Mesodermal cell (in vitro differentiated cells): ENCODE measurements around the gene USP44.

Source experiments
- H3K27ac ChIP-seq: 2 replicates; pipeline ENCODE4 v1.7.0; 2013; ENCODE audit warnings: mild to moderate bottlenecking, low read depth, low read length, moderate library complexity; ENCODE audit not compliant: severe bottlenecking
- H3K36me3 ChIP-seq: 2 replicates; pipeline ENCODE4 v1.7.1; 2013; ENCODE audit warnings: mild to moderate bottlenecking, low read length, moderate library complexity; ENCODE audit not compliant: control insufficient read depth, insufficient read depth
- H3K4me1 ChIP-seq: one replicate; pipeline ENCODE4 v1.7.1; 2013; ENCODE audit warnings: mild to moderate bottlenecking, low read length; ENCODE audit not compliant: insufficient read depth, control insufficient read depth, poor library complexity, severe bottlenecking
- H3K4me3 ChIP-seq: 2 replicates; pipeline ENCODE4 v1.7.0; 2013; ENCODE audit warnings: low read length, control low read depth, mild to moderate bottlenecking; ENCODE audit not compliant: insufficient read depth, poor library complexity, severe bottlenecking; ENCODE audit errors: extremely low read depth
- H3K9me3 ChIP-seq: 2 replicates; pipeline ENCODE4 v1.7.1; 2013; ENCODE audit warnings: mild to moderate bottlenecking, low read length, moderate library complexity; ENCODE audit not compliant: control insufficient read depth
- WGBS, 2 experiments: methylation state at CpG; one replicate each; pipeline ENCODE4 v1.1.5; 2013; ENCODE audit warnings: missing lambda C conversion rate in 2 of 2; ENCODE audit not compliant: insufficient coverage in 2 of 2; 5-methylcytosine and 5-hydroxymethylcytosine counted together

The USP44 gene

DNA sequence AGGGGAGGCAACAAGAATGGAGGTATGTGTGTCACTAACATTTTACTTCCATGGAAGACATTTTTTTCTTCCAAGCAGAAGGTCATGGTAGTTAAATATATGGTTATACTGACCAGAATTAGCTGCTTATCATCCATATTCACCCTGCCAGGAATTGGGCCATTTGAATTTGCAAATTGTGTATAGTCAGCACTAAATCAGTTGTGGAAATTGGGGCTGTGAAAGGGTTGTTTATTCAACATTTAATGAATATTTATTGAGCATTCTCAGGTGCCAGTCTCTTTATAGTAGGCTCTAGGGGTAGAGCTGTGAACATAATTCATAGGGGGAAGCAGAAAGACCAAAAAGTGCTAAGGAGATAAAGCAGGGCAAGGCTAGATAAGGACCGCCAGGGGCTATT is 39.3 kb downstream of the USP44 start:
- Histone ChIP-seq H3K36me3 (peaks cover 73% of the 10 kb centered on the region), H3K27ac (no peak overlapping the region), H3K4me1 (no peaks in the 10 kb centered on the region), H3K9me3 (no peaks in the 10 kb centered on the region), H3K4me3 (no peak overlapping the region)
- WGBS, 2 experiments: 77 to 100% methylated on average over 1 of the region's 1 CpG

- WGBS, 2 experiments: 86 to 93% methylated on average over 1 to 3 of the region's 3 CpGs
- Histone ChIP-seq H3K4me3 (no peak overlapping the region), H3K36me3 (peaks cover 89% of the 10 kb centered on the region), H3K4me1 (no peaks in the 10 kb centered on the region), H3K27ac (no peak overlapping the region), H3K9me3 (no peaks in the 10 kb centered on the region)
Measured at GRCh38 chr12:95509300-95509699, 42.0 kb downstream of the USP44 start.

- no peaks in the 10 kb centered on the region for H3K9me3 ChIP-seq
- no peak overlapping the region for H3K4me3 ChIP-seq
- H3K27ac ChIP-seq: no peak overlapping the region
- WGBS, 2 experiments: 94 to 95% methylated on average over 6 to 8 of the region's 10 CpGs
- no peaks in the 10 kb centered on the region for H3K4me1 ChIP-seq
- H3K36me3 ChIP-seq: peaks cover 82% of the 10 kb centered on the region
Measured at GRCh38 chr12:95506707-95507523, 44.4 kb downstream of the USP44 start.

GRCh38 chr12:95505039-95505438 is 46.2 kb downstream of the USP44 start:
- H3K9me3 ChIP-seq: no peaks in the 10 kb centered on the region
- peaks cover 85% of the 10 kb centered on the region for H3K36me3 ChIP-seq
- no peak overlapping the region for H3K4me3 ChIP-seq
- no peak overlapping the region for H3K27ac ChIP-seq
- 82 to 86% methylated on average over 5 of the region's 5 CpGs for WGBS, 2 experiments
- H3K4me1 ChIP-seq: no peaks in the 10 kb centered on the region

DNA sequence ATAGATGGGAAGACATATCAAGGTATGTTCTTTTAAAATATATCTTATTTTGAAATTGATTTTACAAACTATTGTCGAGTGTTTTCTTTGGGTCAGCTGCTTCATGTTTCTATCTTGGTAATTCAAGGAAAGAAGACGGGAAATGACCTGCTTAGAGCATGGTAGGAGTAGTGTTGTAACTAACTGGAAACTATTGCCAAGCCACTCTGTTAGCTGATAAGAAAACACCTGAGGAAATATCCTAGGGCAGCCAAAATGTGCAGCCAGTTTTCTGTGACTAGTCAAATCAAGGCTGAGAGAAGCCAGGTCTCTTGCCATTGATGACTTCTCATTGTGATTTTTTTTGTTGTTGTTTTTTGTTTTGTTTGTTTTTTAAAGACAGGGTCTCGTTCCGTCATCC is 47.1 kb downstream of the USP44 start:
- Histone ChIP-seq H3K27ac (no peak overlapping the region), H3K4me1 (no peaks in the 10 kb centered on the region), H3K9me3 (no peaks in the 10 kb centered on the region), H3K4me3 (no peak overlapping the region), H3K36me3 (peaks cover 84% of the 10 kb centered on the region)
- WGBS, 2 experiments: 100% methylated on average over 1 to 3 of the region's 4 CpGs

- H3K36me3 ChIP-seq: peaks cover 83% of the 10 kb centered on the region
- H3K9me3 ChIP-seq: no peaks in the 10 kb centered on the region
- H3K4me1 ChIP-seq: no peaks in the 10 kb centered on the region
- no CpG with 5 or more reads among the region's 2 CpGs for WGBS, 2 experiments
- no peak overlapping the region for H3K27ac ChIP-seq
- no peak overlapping the region for H3K4me3 ChIP-seq
Measured at GRCh38 chr12:95499772-95500171, 51.5 kb downstream of the USP44 start.

GRCh38 chr12:95498968-95499367 is 52.3 kb downstream of the USP44 start:
- no peak overlapping the region for H3K4me3 ChIP-seq
- no peaks in the 10 kb centered on the region for H3K9me3 ChIP-seq
- peaks cover 81% of the 10 kb centered on the region for H3K36me3 ChIP-seq
- whole genome bisulfite sequencing, 2 experiments: 96 to 100% methylated on average over 4 of the region's 5 CpGs
- H3K4me1 ChIP-seq: no peaks in the 10 kb centered on the region
- H3K27ac ChIP-seq: no peak overlapping the region

DNA sequence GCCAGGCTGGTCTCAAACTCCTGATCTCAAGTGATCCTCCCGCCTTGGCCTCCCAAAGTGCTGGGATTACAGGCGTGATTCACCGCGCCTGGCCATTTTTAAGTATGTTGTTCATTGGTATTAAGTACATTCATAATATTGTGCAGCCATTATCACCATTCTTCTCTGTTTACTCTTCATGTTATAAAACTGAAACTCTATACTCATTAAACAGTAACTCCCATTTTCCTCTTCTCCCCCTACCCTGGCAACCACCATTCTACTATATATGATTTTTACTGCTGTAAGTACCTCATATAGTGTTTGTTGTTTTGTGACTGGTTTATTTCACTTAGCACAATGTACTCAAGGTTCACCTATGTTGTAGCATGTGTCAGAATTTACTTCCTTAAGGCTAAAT is 54.2 kb downstream of the USP44 start:
- Histone ChIP-seq H3K4me1 (no peaks in the 10 kb centered on the region), H3K4me3 (no peak overlapping the region), H3K9me3 (no peaks in the 10 kb centered on the region), H3K36me3 (peaks cover 83% of the 10 kb centered on the region), H3K27ac (no peak overlapping the region)
- WGBS, 2 experiments: 80% methylated on average over 1 of the region's 4 CpGs; no CpG with 5 or more reads in 1 of the 2 experiments

DNA sequence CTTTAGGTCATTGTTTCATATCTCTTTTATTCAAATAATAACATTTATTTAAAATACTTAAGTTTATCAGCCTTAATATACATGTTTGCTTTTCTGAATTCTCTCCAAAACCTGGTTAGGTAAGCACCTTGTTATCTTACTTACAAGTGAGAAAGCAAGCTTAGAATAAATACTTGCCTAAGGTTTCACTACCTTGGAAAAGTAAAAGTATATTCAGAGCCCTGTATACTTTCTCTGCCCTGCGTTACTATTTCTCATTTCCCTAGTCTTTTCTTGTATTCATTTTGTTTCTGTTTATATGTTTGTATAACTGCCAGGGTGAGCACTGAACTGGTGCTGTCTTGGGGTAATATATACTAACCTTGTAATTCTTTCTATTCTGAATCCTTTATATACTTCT is 55.8 kb downstream of the USP44 start:
- Histone ChIP-seq H3K9me3 (no peaks in the 10 kb centered on the region), H3K4me1 (no peaks in the 10 kb centered on the region), H3K36me3 (peaks cover 78% of the 10 kb centered on the region), H3K4me3 (no peak overlapping the region), H3K27ac (no peak overlapping the region)
- no CpG with 5 or more reads among the region's 1 CpG for WGBS, 2 experiments

- WGBS, 2 experiments: no CpG with 5 or more reads among the region's 2 CpGs
- H3K4me3 ChIP-seq: no peak overlapping the region
- H3K4me1 ChIP-seq: no peaks in the 10 kb centered on the region
- peaks cover 80% of the 10 kb centered on the region for H3K36me3 ChIP-seq
- no peak overlapping the region for H3K27ac ChIP-seq
- H3K9me3 ChIP-seq: no peaks in the 10 kb centered on the region
Measured at GRCh38 chr12:95494888-95495287, 56.4 kb downstream of the USP44 start.

DNA sequence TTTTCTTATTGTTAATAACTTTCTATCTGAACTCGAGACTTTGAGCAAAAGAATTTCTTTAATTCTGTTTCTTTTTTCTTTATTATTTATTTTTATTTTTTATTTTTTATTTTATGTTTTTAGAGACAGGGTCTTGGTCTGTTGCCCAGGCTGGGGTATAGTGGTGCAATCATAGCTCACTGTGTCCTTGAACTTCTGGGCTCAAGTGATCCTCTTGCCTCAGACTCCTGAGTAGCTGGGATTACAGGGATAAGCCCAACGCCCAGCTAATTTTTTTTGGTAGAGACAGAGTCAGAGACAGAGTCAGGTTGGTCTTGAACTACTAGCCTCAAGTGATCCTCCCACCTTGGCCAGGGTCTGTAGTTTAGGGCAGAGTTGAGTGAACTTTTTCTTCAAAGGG is 58.8 kb downstream of the USP44 start:
- H3K4me3 ChIP-seq: no peak overlapping the region
- H3K27ac ChIP-seq: no peak overlapping the region
- H3K9me3 ChIP-seq: no peaks in the 10 kb centered on the region
- peaks cover 69% of the 10 kb centered on the region for H3K36me3 ChIP-seq
- WGBS, 2 experiments: 80 to 89% methylated on average over 1 of the region's 2 CpGs
- H3K4me1 ChIP-seq: no peaks in the 10 kb centered on the region
